HG03442 (cell line): ENCODE data around the gene SAMM50.
A peak's percentile ranks its signal among the peaks of the same experiment; 100 is the strongest.

Experiments used
- ATAC-seq: cut with Tn5 transposase; IDR thresholded peaks from one replicate; pipeline ENCODE4 v1.9.1; 2021; ENCODE audit warnings: mild to moderate bottlenecking, moderate library complexity; ENCODE audit not compliant: unreplicated experiment

SAMM50 gene

DNA sequence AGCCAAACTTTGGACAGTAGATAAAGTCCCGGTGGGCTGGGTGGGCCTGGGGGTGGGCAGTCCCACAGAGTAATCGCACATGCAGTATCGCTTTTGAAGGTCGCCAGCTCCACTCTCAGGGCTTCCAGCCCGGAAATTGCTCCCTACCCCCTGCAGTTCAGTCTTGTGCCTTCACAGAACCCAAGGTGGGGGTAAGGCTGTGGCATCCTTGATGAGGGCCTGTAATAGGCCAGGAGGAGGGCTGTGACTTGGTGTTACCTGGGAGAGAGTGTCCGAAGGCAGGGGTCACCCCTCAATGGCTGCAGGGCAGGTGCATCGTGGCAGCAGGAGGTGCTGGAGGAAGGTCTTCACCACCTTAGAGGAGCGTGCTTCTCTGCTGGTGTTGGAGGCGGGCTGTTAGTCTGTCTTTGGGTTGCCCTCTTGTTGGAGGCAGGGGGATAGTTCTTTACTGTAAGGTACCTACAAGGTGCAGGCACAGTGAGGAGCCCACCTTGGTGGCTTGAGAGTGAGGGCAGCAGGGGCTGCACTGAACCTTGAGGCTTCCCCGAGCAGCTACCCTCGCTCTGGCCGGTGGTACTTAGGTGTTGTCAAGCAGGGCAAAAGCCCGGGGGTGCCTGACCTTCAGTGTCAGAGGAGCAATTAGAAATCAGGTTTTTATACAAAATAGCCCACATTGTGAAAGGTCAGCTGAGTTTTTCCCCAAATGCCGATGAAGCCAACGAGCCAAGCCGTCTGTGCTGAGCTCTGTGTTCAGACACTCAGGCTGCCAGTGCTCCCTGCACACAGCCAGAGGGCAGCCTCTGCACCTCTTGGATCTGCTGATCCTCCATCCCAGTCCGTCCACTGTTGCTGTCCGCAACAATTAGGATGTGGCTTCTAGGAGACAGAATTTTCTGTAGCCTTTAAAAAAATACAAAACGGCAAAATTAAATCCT is 21.9 kb downstream of the SAMM50 start:
- no peak for ATAC-seq

GRCh38 chr22:43978558-43978957 is 23.3 kb downstream of the SAMM50 start:
- ATAC-seq = no peak

DNA sequence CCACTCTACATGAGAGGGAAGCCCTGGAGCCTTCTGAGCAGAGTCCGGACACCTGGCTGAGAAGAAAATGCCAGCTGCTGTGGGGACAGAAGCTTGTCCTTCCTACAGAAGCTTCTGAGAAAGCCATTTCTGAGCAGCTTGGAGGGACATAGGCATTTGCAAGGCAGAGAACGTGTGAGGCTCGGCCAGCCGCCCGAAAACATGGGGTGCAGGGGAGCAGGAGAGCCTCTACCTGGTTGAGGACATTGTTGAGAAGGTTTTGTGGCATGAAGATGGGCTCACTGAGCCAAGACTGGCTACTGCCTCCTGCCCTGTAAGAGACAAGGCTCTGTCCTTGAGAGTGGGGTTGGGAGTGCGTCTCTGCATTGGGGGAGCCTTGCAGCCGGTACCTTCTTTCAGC is 25.3 kb downstream of the SAMM50 start:
- ATAC-seq = no peak

DNA sequence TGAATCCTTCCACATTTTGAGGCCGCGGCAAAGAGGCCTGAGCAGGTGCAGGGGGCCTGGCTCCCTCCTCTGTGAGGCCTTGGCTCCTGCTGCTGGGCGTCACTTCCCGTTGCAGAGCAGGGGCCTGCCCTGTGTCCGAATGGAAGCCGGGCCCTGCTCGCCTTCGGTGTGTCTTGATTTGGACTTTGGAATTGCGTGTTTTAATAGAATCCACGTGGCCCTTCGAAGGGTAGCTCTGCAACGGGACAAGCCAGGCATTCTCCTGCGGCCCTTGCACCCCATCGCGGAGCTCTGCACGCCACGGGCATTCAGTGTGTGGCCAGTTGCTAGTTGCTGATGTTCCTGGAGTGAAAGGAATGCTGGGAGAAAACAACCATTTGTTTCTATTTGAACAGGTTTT is 25.8 kb downstream of the SAMM50 start:
- no peak for ATAC-seq

DNA sequence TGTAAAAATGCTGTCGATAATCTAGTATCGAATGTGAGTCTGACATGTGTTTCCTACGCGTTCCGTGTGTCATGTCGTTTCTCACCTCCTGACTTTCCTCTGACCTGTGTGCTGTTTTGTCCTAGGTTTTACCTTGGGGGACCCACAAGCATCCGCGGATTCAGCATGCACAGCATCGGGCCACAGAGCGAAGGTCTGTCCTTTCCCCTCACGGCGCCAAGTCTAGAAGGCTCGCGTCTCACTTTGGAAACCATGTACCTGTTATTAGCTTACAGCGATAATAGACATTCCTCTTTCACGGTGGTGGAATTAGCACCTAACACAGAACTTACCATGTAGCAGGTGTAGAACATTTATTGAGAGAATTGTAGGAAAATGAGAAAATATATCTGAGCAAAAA is 28.6 kb downstream of the SAMM50 start:
- no peak for ATAC-seq

DNA sequence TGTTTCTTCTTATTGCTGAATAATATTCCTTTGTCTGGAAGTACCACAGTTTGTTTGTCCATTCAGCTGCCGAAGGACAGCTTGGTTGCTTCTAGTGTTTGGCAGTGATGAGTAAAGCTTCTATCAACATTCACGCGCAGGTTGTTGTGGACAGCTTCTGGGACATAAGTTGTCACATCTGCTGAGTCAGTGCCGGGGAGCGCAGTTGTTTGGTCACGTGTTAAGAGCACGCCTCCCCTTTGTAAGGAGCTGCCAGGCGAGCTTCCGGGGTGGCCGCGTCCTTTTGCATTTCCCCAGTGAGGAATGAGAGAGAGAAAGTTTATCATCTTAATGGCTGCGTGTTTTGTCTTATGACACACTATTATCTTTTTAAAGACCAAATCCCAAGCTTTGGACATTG is 30.3 kb downstream of the SAMM50 start:
- ATAC-seq = no peak

- no peak for ATAC-seq
Measured at GRCh38 chr22:43988116-43988820, 33.0 kb downstream of the SAMM50 start.

- ATAC-seq = no peak
Measured at GRCh38 chr22:43988960-43989359, 33.7 kb downstream of the SAMM50 start.

GRCh38 chr22:43990044-43990443 is 34.8 kb downstream of the SAMM50 start:
- no peak for ATAC-seq

GRCh38 chr22:43991316-43992020 is 36.2 kb downstream of the SAMM50 start:
- ATAC-seq = no peak

GRCh38 chr22:43992331-43992821 is 37.1 kb downstream of the SAMM50 start:
- ATAC-seq = no peak

DNA sequence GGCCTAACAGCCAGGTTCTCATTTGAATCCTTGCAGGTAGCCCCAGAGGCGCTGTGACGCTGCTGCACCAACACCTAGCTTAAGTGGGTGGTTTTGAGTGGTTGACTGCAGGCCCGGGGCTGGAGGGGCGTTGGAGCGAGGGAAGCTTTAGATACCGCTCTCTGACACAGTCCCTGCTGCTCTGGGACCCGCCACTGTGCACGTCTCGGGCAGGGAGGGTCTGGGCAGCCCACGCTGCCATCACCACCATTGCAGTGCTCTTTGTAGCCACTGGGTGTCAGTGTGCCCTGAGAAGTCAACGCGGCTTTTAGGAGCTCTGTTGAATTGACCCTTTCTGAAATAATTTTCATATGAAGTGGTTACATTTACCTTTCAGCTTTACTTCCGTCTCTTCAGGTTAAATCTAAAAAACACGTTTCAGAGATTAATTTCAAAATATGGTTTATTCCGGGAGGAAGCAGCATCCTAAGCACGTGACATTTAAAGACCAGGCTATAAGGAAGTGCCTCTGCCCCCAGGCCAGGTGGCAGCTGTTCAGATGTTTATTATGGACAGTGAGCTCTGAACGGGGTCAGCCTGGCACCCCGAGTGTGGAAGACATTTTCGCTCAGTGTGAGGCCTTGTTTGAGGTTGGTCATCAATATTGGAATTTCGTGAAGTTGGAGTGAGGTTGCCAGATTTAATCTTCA is 38.0 kb downstream of the SAMM50 start:
- no peak for ATAC-seq

GRCh38 chr22:43994006-43994405 is 38.8 kb downstream of the SAMM50 start:
- no peak for ATAC-seq

- ATAC-seq = no peak
Measured at GRCh38 chr22:43994416-43994815, 39.2 kb downstream of the SAMM50 start.

DNA sequence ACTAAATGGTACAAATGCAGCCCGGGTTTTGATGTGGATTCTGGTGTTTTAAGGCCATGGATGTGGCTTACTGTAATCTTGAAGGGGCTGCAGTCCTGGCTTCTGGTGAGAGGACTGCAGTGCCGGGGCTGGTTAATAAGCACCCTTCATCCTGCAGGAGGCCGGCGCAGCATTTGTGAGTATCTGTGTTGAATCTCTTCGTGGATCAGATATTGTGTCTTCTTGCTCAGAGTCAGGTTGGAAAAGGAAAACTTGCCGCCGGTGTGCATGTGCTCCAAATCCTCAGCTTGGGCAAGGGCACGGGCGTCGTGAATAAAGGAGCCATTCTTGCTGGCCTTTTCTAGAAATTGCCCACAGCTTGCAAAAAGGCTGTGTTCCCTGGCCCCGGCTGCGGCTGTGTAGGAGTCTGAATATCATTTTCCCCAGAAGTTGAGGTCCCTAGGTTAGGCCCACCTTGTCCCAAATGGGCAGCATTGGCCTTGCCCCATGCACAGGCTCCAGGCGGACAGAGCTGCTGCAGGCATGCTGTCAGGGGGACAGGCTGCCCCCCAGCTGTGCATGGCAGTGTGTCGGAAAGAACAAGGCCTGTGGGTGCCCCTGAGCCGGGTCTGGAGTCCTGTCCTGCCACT is 39.9 kb downstream of the SAMM50 start:
- ATAC-seq = no peak

DNA sequence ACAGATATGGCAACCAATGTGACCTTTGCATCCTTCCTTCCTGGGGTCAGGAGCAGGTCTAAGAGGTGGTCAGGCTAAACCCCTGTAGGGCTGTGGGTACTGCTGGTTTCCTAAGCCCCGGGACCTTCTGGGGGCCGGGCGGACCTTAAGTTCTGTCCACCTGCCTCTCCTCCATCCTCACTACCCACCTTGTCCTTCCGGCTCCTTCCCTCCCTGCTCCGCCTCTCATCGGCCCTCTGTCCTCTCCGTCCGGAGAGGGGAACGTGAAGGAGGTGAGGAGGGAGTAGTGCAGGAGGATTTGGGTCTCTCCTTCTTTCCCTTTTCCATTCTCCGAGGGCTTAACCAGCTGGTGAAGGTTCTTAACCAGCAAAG is 40.5 kb downstream of the SAMM50 start:
- ATAC-seq = no peak

DNA sequence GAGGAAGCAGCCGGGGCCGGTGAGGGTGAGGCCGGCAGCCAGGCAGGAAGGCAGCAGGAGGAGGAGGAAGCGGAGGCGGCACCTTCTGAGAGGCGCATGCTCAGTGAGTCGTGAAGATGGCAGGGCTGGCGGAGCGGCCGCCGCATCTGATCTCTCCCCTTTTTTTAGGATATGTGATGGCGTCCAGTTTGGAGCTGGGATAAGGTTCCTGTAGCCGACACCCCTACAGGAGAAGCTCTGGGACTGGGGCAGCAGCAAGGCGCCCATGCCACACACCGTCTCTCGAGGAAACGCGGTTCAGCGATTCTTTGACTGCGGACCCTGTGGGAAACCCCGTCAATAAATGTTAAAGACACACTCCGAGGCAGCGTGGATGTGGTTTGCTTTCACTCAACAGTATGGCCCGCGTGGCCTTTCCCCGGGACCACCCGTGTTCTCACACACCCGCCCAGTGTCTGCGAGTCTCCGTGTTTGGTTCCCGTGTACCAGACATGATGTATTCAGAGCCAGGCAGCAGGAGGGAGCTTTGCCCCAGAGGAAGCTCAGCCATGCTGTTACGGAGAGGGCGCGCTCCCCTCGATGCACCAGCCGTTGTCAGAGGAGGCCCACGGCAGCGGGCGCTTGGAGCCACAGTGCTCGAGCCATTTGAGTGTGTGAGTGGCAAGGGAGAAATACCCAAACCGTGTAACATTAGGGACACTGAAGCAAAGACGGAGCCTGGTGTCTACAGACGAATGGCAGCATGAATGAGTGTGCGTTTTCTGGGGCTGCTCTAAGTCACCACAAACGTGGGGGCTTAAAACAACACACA is 41.1 kb downstream of the SAMM50 start:
- peak; percentile 58 for ATAC-seq

DNA sequence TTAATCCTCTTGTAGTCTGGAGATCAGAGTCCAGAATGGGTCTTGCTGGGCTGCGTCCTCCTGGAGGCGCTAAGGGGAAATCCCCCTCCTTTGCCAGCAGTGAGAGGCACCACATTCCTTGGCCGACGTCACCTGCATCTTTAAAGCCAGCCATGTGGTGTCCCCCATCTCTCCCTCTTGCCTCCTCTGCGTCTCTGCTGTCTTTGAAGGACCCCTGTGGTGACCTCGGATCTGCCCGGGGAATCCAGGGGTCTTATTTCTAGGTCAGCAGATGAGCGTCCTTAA is 41.7 kb downstream of the SAMM50 start:
- ATAC-seq = no peak

GRCh38 chr22:43998679-43999264 is 43.5 kb downstream of the SAMM50 start:
- ATAC-seq = no peak
